ENCODE measurements around the gene TCF7L1. TPM values are rescaled to one million over a fixed set of nuclear protein-coding genes. Genes with fewer than 3 reads are reported as not detected.

Gene TCF7L1
- total RNA-seq, 6 experiments from 2014 or later, result 1.2 to 8.8 (median 3.7) TPM

DNA sequence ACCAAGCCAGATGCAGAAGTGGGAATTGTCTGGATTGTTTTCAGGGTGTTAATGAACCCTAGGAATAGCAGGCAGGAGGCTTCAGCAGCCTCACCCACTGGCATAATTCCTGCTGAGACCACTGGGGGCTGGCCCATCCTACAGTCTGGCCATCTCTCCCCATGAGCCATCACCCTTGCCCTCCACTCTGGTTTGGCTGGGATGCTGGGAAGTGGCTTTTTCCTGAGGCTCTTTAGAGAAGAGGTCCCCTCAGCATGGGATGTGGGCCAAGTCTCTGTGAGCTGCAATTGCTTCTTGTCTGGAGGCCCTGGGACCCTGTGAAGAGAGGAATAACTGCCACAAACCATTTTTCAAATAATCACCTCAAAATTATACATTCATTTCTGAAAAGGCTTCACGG lies 4.0 kb downstream of the TCF7L1 start:
- no peaks in the 10 kb centered on the region for H3K9me3 ChIP-seq
- ATAC-seq (no peak), DNase-seq (no peak)
- WGBS (ENCODE audit: insufficient coverage, low coverage, low lambda C conversion rate, missing lambda C conversion rate), result 89% methylated on average over 1 of the region's 1 CpG
- no peaks in the 10 kb centered on the region for H3K27me3 ChIP-seq
- no peak overlapping the region for H3K4me3 ChIP-seq
- H3K27ac ChIP-seq, result no peak overlapping the region
- H3K4me1 ChIP-seq, result peaks cover 0 to 10% (median 3%) of the 10 kb centered on the region in 4 donors
- TF ChIP-seq POLR2A (IDR thresholded peaks at IDR 0.05) (no peak), CTCF (IDR thresholded peaks at IDR 0.05) (no peak)
- no peaks in the 10 kb centered on the region for H3K36me3 ChIP-seq
- intact Hi-C loops (cut with DNase I), result loop anchor here (10.0 kb wide), 1 partner anchor 148 kb away; no protein-coding TSS in a partner anchor

DNA sequence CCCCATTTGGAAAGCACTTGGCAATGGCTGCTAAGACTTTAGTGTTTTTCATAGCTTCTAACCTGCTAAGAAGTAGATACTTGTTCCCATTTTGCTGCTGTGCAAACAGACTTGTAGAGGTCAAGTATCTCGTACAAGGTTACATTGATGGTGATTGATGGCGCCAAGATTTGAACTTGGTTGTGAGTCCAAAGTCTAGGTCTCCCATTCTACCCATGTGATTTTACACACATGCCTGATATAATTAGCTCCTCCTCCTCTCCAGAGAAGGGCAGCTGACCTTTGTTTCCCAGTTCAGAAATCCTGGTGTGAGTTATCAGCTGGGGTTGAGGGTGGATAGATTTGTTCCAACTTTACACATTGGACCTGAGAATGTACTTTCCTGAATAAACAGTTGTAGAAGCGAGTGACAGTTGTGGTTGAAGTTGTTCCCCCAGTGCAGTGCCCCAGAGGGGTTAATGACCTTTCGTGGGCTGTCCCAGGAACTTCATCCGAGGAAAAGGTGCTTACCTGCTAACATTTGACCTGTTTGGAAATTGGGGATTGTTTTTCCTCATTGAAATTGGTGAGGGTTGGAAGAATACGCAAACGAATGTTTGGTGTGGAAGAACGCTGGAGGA lies 10.4 kb downstream of the TCF7L1 start:
- peaks cover 0 to 24% (median 12%) of the 10 kb centered on the region in 4 donors for H3K4me1 ChIP-seq
- H3K4me3 ChIP-seq, result no peak overlapping the region
- H3K9me3 ChIP-seq, result no peaks in the 10 kb centered on the region
- DNase-seq (peak; percentile 48 to 86 (median 83)), ATAC-seq (peak; percentile 91 to 97 (median 95))
- 23% methylated on average over 8 of the region's 8 CpGs for WGBS (ENCODE audit: insufficient coverage, low coverage, low lambda C conversion rate, missing lambda C conversion rate)
- intact Hi-C loops (cut with DNase I), result no loop called here
- no peaks in the 10 kb centered on the region for H3K27me3 ChIP-seq
- TF ChIP-seq POLR2A (IDR thresholded peaks at IDR 0.05) (no peak), CTCF (IDR thresholded peaks at IDR 0.05) (no peak)
- H3K36me3 ChIP-seq, result no peaks in the 10 kb centered on the region
- peak overlapping the region; percentile 38 to 78 (median 59) for H3K27ac ChIP-seq

- no peaks in the 10 kb centered on the region for H3K9me3 ChIP-seq
- WGBS (ENCODE audit: insufficient coverage, low coverage, low lambda C conversion rate, missing lambda C conversion rate), result 64% methylated on average over 4 of the region's 4 CpGs
- no peak overlapping the region for H3K4me3 ChIP-seq
- H3K36me3 ChIP-seq, result no peaks in the 10 kb centered on the region
- DNase-seq (no peak), ATAC-seq (no peak)
- intact Hi-C loops (cut with DNase I), result no loop called here
- TF ChIP-seq CTCF (IDR thresholded peaks at IDR 0.05), result no peak
- no peak for TF ChIP-seq POLR2A (IDR thresholded peaks at IDR 0.05)
- H3K27ac ChIP-seq, result no peak overlapping the region
- peaks cover 0 to 24% (median 12%) of the 10 kb centered on the region in 4 donors for H3K4me1 ChIP-seq
- H3K27me3 ChIP-seq, result no peaks in the 10 kb centered on the region
These were observed 12.1 kb downstream of the TCF7L1 start for GRCh38 chr2:85145116-85145820.

GRCh38 chr2:85148190-85148589 lies 15.0 kb downstream of the TCF7L1 start:
- Histone ChIP-seq H3K27ac (no peak overlapping the region), H3K4me3 (no peak overlapping the region), H3K36me3 (no peaks in the 10 kb centered on the region), H3K9me3 (no peaks in the 10 kb centered on the region), H3K4me1 (peaks cover 0 to 19% (median 9%) of the 10 kb centered on the region in 4 donors), H3K27me3 (no peaks in the 10 kb centered on the region)
- DNase-seq, result no peak
- no peak for ATAC-seq
- intact Hi-C loops (cut with DNase I), result no loop called here
- TF ChIP-seq CTCF (IDR thresholded peaks at IDR 0.05) (no peak), POLR2A (IDR thresholded peaks at IDR 0.05) (no peak)
- 69% methylated on average over 2 of the region's 2 CpGs for WGBS (ENCODE audit: insufficient coverage, low coverage, low lambda C conversion rate, missing lambda C conversion rate)

Measured in right lobe of liver (tissue), 6 donors.